COLO829 (cell line): ENCODE measurements around the gene CSMD2.

Source experiments
- DNase-seq: peaks from one replicate; pipeline ENCODE4 v3.0.0; 2012; ENCODE audit warnings: low spot score

CSMD2 gene

GRCh38 chr1:33818071-33818470, 347.0 kb downstream of the CSMD2 start:
- no peak for DNase-seq

DNA sequence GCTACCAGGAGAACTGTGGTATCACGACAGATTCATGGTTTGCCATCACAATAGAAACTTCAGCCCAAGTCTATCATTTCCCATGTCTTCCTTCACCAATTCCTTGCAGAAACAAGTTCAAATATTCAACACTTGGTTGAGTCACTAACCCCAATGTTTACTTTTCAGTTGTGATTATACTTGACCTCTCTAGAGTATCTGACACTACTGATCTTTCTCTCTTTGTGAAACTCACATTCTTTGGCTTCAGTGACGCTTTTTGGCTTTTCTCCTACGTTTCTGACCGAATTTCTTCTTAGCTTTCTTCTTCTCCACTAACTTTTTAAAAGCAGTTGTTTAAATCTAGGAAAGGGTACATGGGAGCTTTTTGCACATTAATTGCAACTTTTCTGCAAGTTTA, 350.0 kb downstream of the CSMD2 start:
- DNase-seq = no peak

GRCh38 chr1:33814166-33814565, 350.9 kb downstream of the CSMD2 start:
- no peak for DNase-seq

- DNase-seq = no peak
Measured at GRCh38 chr1:33810571-33810970, 354.5 kb downstream of the CSMD2 start.

GRCh38 chr1:33805988-33806387, 359.0 kb downstream of the CSMD2 start:
- no peak for DNase-seq

DNA sequence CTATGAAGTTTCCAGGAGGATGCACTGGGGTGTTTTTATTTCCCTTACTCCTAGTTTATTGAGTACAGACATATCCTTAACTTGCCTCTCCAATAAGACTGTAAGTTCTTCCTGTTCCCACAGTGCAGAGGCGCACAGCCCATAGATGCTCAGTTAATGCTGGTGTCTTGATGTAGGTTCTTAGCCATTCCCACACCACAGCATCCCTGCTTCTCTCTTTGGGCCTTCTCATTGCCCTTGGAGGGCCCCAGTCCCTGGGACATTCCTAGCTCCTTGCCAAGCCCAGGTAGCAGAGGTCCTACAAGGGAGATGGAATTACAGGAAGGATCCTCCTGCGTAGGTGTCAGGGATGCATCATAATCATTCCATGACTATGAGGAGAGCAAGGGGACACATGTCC, 362.8 kb downstream of the CSMD2 start:
- no peak for DNase-seq

- no peak for DNase-seq
Measured at GRCh38 chr1:33797849-33798248, 367.2 kb downstream of the CSMD2 start.

DNA sequence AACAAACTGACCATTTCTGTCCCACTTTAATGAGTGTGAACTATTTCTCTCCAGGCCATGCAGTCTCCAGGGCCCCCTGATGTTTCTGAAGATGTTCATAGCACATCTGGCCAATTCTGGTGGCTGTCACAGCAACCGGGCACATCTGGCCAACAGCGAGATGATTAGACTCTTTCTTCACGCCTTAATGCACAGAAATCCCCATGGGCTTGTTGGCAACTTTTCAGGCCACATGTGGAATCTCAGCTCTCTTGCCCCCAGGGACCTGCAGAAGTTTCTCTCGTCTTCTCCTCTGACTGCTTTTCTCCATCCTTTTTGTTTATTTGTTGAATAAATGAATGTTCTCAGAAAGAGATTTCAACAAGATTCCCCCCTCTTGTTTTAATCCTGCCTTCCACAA, 372.4 kb downstream of the CSMD2 start:
- no peak for DNase-seq

- no peak for DNase-seq
Measured at GRCh38 chr1:33792216-33792615, 372.8 kb downstream of the CSMD2 start.

GRCh38 chr1:33791251-33791650, 373.8 kb downstream of the CSMD2 start:
- no peak for DNase-seq

- no peak for DNase-seq
Measured at GRCh38 chr1:33790577-33790976, 374.5 kb downstream of the CSMD2 start.

GRCh38 chr1:33784876-33785275, 380.2 kb downstream of the CSMD2 start:
- DNase-seq = no peak

GRCh38 chr1:33782776-33783175, 382.3 kb downstream of the CSMD2 start:
- no peak for DNase-seq

- DNase-seq = no peak
Measured at GRCh38 chr1:33781652-33782051, 383.4 kb downstream of the CSMD2 start.

GRCh38 chr1:33777337-33777736, 387.7 kb downstream of the CSMD2 start:
- DNase-seq = no peak

- DNase-seq = no peak
Measured at GRCh38 chr1:33768821-33769220, 396.2 kb downstream of the CSMD2 start.

GRCh38 chr1:33768106-33768505, 396.9 kb downstream of the CSMD2 start:
- DNase-seq = no peak

DNA sequence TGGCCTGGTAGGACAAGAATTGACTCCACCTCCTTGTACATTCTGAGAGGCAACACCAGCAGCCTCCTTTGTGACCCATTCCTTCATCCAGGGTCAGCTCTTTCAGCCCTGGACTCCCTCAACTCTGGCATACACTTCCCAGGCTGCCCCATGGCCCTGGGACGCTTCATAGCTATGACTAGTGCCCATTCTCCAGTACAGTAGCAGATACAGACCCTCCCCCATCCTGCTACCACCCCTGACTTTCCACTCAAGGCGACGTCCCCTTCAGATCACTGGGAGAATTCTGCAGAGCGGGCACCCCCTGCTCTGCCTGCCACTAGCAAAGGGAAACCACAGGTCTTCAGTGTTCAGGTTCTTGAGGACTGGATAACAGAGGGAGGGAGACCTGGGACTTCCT, 400.9 kb downstream of the CSMD2 start:
- no peak for DNase-seq

GRCh38 chr1:33763406-33763805, 401.6 kb downstream of the CSMD2 start:
- DNase-seq = no peak

DNA sequence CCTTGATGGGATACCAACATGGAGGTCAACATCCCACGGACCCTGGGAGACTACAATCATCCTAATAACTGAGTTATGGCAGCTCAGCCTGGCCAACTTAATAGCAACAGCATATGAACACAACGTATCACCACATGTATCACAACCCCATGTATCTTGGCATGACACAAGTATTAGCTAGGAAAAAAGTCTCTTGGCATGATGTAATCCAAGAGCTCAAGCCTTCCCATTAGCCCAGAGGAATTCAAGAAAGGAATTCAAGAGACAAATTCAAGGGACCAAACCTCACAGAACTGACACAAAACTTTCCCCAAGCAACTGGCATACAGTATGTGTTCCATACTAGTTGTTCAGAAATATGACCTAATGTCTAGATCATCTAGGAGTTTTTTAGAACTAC, 402.1 kb downstream of the CSMD2 start:
- no peak for DNase-seq

- no peak for DNase-seq
Measured at GRCh38 chr1:33762109-33762830, 402.8 kb downstream of the CSMD2 start.

DNA sequence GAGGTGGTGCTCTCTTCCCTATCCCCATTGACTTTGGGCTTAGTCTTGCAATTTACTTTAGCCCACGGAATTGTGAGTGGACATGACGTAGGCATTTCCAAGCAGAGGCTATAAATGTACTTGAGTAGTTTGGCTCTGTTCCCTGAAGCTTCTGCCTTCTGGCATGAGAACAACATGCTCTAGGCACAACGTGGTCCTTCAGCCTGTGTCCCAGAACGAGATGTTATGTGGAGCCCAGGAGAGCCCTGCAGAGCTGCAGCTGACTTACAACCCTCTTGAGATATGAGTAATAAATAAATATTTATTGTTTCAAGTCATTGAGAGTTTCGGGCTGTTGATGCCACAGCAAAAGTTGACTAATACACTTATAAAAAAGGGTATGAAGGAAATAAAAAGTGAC, 406.3 kb downstream of the CSMD2 start:
- no peak for DNase-seq

- DNase-seq = no peak
Measured at GRCh38 chr1:33753087-33753856, 411.8 kb downstream of the CSMD2 start.

DNA sequence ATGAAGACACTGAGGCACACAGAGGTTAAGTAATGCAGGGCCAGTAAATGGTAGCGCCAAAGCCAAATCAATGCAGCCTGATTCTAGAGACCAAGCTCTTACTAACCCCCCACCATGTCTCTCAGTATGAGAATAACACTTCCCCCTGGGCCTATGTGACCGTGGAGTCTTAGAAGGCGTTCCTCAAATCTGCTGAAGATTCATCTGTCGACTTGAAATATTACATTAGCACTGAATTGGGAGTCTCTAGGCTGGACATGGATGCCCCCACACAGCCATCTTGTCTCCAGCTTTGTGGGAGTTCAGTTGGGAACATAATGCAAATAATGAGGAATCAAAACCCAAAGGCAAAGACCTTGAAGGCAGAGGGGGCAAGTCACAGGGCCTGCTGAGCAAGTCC, 419.1 kb downstream of the CSMD2 start:
- no peak for DNase-seq
